HG02973 (cell line): ENCODE data around the gene B4GALT1.

Experiments
- ATAC-seq: cut with Tn5 transposase; IDR thresholded peaks from one replicate; pipeline ENCODE4 v1.9.1; 2021; ENCODE audit warnings: moderate library complexity; ENCODE audit not compliant: unreplicated experiment

B4GALT1 gene, protein sequence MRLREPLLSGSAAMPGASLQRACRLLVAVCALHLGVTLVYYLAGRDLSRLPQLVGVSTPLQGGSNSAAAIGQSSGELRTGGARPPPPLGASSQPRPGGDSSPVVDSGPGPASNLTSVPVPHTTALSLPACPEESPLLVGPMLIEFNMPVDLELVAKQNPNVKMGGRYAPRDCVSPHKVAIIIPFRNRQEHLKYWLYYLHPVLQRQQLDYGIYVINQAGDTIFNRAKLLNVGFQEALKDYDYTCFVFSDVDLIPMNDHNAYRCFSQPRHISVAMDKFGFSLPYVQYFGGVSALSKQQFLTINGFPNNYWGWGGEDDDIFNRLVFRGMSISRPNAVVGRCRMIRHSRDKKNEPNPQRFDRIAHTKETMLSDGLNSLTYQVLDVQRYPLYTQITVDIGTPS

DNA sequence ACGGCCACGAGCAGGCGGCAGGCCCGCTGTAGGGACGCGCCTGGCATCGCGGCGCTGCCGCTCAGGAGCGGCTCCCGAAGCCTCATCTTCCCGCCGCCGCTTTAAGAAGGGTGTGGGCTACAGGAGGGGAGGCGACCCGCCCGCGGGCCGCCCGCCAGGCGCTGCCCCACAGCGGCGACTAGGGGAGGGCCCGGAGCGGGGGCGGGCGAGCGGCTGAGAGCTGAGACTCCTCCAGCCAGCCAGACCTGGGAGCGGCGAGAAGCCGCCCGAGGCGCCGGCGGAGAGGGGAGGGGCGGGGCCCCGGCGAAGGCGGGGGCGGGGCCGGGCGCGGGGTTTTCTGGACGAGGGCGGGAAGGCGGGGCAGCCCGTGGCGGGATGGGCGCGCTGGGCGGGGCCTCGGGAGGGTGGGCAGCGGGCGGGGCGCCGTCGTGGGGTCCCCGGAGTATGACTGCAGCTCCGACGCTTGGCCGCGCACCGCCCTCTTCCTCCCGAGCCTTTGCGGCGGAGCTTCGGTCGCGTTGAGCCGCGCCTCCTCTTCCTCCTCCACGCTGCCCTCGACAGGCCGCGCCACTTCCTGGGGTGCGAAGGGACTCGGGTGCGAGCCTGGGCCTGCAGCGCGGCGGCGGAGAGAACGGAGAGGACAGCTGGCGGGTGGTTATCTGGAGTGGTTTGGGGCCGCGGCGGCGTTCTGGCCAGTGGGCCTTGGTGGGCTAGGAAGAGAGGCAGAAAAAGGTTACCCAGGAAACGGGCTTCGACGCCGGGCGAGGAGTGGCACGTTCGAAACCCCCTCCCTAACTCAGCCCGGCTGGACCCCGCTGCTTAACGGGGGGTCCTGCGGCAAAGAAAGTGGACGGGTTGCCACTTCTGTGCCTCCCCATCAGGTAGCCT lies at the start of gene B4GALT1:
B4GALT1 (minus strand) TSS at position 253 of the 888 bp plus-strand sequence; CDS start at position 86, 167 bp downstream.
- peak; percentile 42 for ATAC-seq

DNA sequence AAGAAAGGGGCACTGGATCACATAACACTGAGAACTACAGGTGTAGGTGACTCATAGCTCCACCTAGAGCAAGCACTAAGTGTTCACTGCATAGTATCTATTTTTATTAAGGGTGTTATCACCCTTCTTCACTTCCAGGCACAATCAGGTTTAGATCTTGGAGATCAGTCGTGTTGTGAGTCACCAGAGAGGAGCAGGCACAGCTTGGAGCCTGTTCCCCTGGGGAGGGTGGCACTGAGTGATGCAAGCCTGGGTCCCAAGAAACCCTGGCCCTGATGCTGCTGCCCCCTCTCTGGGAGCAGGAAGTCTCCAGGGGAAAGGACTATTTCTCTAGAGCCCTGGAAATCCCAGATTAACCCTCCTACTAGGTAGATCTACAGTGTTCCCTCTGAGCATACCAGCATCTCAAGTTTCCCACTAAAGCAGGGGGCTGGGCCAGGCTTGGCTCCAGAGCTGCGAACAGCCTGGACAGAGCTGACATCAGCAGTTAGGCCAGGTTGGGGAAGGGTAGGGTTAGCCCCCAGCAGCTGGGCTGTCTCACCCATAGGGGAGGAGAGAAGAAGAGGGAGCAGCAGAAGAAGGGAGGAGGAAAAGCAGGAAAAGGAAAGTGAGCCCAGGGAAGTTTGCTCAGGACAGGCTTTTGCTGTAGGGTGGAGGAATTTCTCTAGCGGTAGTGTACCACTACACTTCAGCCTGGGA lies 44.7 kb upstream of the B4GALT1 start:
- ATAC-seq: no peak

DNA sequence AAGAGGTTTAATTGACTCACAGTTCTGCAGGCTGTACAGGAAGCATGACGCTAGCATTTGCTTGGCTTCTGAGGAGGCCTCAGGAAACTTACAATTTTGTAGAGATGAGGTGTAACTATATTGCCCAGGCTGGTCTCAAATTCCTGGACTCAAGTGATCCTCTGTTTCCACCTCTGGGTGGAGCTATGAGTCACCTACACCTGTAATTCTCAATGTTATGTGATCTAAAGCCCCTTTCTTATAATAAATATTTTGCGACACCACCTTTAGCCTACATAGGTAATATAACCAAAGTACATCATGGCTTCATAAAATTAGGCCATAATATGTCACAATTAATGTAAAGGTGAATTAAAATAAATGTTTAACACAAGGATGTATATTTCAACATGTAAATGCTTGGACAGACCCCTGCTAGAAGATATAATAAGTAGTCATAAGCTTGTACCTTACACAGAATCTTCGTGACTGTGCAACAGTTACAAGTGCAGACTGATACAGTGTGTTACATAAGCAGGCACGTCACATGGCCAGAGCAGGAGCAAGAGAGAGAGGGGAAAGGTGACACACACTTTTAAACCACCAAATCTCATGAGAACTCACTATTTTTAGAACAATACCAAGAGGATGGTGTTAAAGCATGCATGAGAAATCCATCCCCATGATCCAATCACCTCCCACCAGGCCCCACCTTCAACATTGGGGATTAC lies 43.0 kb upstream of the B4GALT1 start:
- no peak for ATAC-seq

DNA sequence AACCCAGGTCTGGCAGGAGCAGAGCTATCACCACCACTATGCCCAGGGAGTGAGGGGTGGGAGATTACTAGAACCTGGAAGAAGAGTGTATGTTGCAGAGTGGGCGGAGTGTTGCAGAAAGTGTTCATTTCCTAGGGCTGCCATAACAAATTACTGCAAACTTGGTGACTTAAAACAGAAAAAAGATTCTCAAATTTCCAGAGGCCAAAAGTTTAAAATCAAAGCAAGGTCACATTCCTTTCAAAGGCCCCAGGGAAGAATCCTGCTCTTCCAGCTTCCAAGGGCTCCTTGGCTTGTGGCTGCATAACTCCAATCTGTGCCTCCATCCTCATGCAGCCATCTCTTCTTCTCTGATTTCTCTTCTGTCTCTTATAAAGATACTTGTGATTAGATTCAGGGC lies 42.3 kb upstream of the B4GALT1 start:
- ATAC-seq: no peak

GRCh38 chr9:33202552-33203201 lies 35.5 kb upstream of the B4GALT1 start:
- ATAC-seq: peak; percentile 100

- ATAC-seq: peak; percentile 28
Observed at GRCh38 chr9:33202018-33202417, 34.9 kb upstream of the B4GALT1 start.

DNA sequence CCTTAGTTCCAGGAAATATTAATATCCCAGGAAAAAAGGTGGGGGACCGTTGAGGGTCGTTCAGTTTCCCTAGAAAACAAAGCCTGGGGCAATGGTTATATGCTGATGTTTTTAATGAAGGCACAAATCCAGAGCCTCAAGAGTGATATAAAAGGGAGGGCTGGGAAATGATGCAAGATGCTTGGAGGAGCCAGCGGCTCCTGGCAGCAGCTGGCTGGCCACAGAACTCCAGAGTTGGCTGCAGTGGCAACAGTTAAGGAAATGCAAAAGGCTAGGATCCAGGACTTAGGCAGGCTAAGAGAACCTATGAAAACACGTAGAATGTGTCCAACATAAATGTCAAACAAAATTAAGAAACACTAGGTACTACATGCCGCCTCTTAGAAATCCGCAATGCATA lies 31.0 kb upstream of the B4GALT1 start:
- no peak for ATAC-seq

- no peak for ATAC-seq
Observed at GRCh38 chr9:33197279-33198152, 30.4 kb upstream of the B4GALT1 start.

- ATAC-seq: no peak
Observed at GRCh38 chr9:33196736-33197135, 29.6 kb upstream of the B4GALT1 start.

DNA sequence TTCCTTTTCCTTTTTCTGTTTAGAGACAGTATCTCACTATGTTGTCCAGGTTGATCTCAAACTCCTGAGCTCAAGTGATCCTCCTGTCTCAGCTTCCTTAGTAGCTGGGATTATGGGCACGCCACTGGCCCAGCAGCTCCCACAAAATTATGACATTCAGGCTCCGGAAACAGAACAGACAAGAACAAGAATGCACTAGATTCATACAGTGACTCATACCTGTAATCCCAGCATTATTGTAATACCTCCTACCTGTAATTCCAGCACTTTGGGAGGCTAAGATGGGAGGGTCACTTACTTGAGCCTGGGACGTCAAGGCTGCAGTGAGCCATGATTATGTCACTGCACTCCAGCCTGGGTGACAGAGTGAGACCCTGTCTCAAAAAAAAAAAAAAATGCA lies 26.7 kb upstream of the B4GALT1 start:
- no peak for ATAC-seq

DNA sequence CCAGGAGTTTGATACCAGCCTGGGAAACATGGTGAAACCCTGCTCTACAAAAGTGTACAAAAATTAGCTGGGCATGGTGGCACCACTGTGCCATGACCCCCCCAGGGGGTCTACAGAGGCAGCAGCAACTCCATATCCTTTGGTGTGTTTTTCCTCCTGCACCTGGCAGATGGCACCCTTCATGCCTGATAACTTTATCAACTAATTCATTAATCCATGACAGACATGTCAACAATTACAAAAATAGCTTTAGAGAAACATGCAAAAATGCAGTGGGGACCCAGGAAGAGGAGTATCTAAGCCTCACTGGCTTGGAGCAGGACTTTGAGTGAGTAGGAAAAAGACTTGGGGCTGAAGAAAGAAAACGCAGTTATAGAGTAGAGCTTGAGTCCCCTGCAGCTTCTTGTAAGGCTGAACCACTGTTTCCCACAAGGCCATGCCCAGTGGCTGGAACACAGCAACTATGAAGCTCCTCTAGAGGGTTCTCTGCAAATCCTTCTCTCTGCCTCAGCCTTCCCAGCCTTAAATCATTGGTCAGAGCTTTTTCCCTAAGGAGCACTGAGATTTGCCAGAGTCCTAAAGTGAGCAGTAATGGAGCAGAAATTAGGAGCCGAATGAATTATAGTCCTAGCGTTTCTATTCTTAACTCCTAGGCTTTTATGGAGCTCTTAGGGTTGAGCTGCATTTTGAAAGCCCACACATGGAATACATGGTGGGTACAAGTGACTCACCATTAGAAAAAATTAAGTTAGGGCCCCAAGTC lies 25.5 kb upstream of the B4GALT1 start:
- no peak for ATAC-seq

DNA sequence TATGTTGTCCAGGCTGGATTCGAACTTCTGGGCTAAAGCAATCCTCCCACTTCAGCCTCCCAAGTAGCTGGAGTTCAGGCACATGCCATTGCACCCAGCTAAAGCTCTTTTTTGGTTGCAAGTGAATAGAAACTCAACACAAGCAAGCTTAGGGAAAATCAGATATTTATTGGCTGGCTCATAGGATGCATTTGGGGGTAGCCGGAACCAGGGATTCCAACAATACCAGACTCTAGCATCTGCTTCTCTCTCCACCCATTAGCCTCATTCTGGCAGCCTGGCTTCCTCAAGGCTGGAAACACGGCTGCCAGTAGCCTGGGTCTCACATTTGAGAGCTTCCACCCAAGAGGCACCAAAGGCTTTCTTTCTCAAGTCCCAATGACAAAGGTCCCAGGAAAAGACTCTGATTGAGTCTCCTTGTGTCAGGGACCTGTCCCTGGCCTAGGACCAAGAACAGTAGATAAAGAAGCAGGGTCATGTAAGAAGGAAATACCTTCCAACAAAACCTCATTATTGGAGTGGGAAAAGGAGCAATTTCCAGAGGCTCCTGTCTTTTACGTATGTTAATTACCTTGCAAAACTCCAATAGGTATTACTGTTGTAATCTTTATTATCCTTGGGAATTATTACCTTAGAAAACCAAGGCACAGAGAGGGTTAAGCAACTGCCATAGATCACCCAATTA lies 23.0 kb upstream of the B4GALT1 start:
- no peak for ATAC-seq

- ATAC-seq: no peak
Observed at GRCh38 chr9:33189331-33189791, 22.2 kb upstream of the B4GALT1 start.

- ATAC-seq: no peak
Observed at GRCh38 chr9:33188711-33189110, 21.6 kb upstream of the B4GALT1 start.

- no peak for ATAC-seq
Observed at GRCh38 chr9:33187519-33188218, 20.5 kb upstream of the B4GALT1 start.

- no peak for ATAC-seq
Observed at GRCh38 chr9:33186457-33187168, 19.5 kb upstream of the B4GALT1 start.

DNA sequence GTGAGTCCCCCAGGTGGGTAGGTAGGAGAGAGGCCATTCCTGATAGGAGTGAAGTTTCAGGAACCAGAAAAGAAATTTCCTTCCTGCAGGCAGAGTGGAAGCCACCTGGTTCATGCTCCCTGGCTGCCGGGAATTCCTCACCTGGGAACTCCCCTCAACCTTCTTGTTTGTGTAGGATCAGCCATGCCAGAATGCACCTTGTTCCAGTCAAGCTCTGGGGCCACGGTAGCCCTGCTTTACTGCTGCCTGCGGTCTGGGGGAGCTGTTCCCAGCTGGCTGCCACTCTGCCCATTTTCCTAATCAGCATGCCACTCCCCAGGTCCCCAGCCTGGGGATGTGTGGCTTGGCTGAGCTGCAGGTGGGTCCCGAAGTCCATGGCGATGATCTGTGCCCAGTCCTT lies 18.7 kb upstream of the B4GALT1 start:
- no peak for ATAC-seq
